Midbrain (tissue), 1 donor: Measurements from ENCODE around the gene USP7.
A peak's percentile ranks its signal among the peaks of the same experiment; 100 is the strongest.

Source experiments
- DNase-seq: peaks from one replicate; lab custom pipeline; 2025; lab: John Stamatoyannopoulos, UW

USP7 gene

DNA sequence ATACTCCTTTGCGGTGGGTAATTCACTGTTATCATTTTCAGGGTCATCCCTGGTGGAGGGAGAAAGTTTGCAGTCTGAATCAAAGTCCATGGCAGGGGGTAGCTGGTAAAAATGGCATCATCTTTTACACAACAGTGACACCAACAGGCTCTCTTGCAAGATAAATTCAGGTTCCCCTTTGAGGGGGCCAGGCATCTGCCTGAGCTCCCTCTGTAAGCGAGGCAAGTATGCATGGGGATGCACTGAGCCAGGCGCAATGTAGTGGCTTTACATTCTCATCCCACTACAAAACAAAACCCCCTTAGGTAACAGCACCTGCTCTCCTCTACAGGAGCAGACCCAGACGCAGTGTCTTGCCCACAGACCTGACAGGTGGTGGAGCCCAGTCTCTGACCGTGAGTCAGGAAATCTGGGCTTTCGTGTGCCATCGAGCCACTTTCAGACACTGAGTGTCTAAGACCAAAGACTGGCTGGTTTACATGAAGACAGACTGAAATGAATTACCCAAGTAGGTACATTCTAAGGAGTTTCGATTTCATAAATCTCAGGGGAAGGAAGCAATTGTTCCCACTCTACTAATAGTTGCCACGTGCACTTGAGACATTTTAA is 63.9 kb downstream of the USP7 start:
- DNase-seq: no peak

DNA sequence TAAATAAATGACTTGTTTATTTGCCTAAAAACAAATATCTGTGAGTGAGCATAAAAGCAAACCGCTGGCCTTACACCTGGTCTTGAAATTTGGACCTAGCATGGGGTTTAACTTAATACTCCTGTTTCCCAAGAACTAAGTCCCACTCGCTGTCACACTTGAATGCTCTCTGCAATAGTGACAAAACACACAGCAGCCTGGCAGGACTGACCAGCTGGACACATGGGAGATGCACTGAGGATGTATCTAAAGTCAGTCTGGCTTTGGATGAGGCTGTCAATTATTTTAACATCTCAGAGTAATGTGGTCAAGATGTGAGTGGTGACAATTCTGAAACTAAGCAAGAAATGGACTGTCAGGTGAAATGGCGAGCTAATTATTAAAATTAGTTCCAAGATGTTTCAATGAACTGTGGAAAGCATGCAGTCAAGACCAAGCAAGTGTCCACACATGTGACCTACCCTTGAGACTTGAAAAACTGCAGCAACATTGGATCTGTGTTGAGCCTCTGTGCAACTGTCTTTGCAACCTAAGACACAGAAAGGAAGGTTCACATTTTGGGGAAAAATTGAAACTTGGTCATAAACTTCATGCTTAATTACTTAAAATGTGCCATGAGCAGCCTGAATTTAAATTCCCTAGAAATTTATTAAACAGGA is 64.9 kb downstream of the USP7 start:
- DNase-seq: no peak

DNA sequence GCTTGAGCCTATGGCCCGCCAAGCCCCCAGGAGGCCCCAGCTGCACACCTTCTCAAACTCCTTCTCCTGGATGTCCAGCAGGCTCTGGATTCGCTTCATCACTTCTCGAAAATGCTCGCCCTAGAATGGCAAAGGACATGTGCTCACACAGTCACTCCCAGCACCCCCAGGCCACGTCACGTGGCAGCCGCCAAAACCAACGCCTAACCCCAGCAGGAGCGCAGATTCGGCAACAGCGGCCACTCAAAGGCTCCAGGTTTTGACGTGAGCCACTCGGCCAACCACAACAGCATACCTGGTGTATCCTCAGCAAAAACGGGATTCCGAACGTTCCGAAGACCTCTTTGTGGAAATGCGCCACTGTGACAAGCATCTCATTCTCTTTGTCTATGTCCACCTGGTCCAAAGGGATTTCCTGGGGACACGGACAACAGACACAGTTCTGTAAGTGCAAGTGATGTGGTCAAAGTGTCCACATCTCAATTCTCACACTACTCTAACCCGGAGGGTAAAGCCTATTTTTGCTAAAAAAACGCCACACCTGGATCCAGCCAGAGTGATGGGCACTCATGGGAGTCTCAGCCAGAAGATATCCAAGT is 68.9 kb downstream of the USP7 start:
- no peak for DNase-seq

DNA sequence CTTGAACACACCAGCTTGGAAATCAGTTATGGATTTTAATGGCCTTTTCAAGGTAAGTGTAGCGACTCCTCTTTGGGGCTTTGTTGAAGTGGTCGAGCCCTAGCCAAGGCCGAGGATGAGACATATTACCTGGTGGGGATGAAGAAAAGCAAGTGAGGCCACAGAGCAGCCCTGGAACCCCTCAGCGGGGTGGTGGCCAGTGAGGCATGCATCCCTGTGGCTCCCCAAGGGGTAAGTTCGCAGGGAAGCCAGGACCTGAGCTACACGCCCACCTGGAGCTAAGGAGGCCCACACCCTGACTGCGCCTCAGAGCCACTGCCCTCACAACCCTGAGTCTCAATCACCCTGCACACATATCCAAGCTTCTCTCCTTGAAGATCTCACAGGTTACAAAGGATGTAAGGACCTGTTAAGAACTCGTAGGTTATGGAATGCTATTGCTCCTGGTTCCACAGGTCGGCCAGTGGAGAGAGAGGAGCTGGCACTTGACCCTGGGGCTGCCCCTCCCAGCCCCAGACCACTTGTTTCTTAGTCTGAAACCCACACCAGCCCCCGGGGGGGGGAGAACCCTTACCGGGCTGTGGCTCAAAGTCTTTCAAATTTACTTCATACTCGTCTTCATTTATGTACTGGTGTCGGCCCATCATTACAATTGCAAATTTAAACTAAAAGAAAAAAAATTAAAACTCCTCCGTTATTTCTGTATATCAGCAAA is 69.6 kb downstream of the USP7 start:
- DNase-seq: no peak

DNA sequence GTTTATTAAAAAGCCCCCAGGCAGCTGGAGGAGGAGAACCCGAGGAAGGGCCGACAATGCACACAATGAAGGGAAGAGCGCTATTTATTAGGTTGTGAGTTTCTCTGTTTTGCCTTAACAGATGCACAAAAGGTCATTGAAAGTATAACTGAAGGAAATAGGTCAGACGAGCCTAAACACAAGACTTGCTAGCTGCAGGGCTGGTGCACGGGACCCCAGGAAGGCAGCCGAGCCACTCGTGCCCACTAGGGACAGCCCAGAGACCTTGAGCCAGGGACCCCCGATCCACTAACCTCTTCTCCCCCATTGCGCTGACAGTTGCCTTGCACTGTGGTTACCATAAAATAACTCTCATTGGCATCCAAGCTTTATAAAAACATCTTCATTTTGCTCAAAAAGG is 70.3 kb downstream of the USP7 start:
- DNase-seq: no peak

DNA sequence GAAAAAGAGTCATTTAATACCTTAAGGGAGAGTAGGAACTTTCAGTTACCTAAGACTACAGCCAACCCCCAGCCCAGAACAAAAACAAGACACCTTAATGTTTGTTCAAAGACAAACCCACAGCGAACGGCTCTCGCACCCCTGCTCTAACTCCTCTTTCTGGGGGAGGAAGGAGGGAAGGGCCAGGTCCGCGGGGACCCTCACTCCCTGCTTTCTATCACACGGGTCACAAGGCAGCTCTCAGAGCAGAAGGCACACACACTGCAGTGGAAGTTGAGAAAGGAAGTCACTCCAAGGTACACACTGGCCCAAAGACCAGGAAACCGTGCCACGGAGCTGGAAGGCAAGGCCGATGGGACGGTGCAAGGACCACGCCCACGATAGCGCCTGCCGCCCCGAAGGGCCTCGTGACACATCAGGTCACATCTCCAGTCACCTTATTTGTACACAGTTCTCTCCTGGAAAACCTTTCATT is 71.6 kb downstream of the USP7 start:
- no peak for DNase-seq

DNA sequence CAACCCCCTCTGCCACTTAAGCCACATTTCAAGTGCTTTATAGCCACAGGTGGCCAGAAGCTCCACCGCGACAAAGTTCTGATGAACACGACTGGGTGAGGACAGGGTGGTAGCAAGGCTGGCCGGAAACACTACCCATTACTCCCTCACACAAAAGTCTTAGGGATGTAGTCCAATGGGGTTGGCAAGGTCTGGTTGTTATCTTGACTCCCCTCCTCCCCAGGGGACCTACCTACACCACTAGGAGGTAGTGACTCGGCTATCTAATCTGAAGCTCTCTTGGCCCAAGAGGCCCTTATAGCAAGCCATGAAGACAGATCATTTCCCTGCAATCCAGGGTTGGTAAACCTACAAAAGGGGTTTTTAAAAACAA is 73.2 kb downstream of the USP7 start:
- no peak for DNase-seq

DNA sequence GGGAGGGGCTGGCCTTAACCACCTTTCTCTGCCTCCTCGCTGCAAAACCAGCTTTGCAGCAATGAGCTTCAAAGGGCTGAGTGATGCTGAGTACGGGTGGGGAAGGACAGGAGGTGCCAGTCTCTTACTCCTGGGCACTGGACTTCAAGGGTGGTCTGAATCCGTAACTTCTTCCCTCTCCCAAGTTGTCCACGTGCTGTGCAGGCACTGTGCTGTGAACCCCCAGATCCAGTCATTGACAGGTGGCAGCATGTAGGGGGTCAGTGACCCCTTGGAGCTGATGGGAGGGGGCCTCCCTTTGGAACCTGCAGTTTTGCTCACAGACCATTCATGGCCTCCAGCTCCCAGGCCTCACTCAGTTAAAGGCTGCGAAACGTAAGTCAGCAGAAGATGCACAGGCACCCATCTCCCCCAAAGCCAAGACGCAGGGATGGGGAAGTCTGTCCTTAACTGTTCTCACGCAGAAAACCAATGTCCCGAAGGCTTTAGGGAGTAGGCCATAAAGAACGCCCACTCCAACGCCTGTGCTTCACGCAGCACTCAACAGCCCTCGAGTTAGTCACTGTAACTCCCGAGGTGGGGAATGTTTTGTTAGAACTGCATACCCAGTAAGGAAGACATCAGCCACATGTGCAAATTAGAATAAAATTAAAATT is 73.7 kb downstream of the USP7 start:
- no peak for DNase-seq

DNA sequence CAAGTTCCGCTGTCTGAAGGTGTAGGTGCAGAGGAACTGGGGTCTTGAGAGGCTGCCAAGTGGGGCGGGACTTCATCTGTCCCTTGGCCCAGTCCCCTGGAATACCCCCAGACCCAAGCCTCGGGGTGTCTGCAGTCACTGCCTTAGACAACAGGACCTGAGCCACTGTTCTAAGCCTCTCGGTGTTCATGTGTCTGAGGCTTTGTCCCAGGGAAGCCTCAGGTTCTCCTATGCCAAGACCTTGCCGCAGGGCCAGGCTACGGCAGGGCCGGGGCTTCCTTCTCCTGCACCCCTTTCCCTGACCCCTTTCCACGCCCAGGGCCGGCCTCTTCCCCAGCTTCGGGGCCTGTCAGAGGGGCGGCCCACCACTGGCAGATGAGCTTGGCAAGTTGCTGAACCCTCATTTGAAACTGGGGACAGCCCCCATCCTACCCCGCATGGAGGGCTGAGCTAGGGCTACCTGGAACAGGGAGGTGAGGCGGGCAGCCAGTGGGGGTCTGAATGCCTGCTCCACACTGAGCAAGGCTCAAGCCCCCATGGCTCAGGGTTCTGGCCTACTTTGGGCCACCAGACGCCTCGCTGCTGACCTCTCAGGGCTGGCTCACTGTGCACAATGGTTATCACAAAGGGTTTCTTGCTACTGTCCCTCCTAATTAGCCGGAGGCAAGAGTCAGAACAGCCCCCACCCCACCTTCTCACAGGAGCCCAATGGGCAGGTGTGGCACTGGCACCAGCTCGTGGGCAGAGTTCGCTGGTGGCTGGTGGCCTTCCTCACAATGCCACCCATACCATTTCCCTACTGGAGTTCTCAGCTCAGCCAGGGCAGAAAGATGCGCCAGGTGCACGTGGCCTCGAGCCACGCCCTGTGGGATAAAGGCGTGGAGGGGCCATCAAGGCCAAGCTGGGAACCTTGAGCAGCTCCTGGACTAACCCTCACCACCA is 74.5 kb downstream of the USP7 start:
- DNase-seq: no peak

DNA sequence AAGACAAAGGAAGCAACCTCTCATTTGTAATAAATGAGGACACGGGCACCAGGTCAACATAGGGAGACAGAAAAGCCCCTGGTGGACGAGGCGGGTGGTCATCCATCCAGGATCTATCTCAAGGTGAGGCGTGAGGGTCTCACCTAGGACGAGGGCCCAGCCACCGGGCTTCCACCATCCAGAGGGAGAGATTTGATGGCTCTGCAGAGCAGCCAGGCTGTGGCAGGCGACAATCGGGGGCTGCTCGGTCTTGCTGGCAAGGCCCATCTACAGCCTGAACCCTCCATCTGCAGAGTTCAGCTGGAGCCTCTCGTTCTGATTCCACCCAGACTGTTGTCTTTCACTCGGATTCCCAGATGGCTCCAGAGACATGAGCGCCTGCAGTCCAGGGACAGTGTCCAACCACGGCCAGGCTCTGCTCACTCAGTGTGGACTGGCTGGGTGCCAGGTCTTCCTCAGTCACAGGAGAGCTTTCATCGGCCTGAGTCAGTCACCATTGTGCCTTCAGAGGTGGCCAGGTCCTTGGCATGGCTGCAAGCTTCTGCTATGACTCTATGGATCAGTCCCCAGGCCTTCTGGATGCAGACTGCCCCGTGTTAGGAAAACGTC is 75.7 kb downstream of the USP7 start:
- peak; percentile 61 for DNase-seq

DNA sequence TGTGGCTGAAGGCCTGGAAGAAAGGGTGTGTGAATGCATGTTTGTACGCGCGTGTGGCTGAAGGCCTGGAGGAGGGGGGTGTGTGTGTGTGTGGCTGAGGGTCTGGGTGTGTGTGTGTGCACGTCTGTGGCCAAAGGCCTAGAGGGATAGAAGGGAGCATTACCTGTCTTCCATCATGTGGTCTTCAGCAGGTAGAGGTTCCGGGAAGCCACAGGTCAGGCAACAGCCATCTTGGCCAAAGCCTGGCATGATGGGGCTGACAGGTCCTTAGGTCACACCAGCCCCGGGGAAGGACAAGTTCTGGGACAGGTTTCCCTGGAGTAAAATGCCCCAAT is 76.3 kb downstream of the USP7 start:
- no peak for DNase-seq

DNA sequence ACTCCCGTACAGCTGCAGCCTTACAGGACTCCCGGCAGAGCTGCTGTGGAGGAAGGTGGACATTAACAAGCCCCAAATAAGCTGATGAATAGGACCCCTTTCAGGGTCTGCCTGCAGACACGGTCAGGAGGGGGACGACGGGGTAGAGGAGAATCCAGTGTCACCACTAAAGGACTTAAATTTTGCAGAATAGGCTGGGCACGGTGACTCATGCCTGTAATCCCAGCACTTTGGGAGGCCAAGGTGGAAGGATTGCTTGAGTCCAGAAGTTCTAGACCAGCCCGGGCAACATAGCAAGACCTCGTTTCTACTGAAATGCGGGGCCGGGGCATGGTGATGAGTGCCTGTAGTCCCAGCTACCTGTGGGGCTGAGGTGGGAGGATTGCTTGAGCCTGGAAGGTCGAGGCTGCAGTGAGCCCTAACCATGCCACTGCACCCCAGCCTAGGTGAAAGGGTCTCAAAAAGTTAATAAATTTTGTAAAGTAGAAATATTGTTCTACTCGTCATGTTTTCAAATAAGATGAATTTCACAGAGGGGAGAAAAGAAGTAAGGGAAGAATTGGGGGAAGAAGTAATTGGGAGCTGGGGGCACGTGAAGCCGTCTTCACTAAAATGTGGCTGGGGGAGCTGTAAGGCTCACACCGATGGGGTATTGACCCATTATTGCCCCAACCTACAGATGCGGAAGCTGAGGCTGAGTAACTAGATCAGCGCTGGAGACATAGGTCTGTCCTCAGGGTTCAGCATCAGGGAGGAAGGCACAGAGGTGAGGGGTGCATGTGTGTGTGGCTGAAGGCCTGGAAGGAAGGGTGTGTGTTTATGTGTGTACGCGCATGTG is 76.9 kb downstream of the USP7 start:
- no peak for DNase-seq

DNA sequence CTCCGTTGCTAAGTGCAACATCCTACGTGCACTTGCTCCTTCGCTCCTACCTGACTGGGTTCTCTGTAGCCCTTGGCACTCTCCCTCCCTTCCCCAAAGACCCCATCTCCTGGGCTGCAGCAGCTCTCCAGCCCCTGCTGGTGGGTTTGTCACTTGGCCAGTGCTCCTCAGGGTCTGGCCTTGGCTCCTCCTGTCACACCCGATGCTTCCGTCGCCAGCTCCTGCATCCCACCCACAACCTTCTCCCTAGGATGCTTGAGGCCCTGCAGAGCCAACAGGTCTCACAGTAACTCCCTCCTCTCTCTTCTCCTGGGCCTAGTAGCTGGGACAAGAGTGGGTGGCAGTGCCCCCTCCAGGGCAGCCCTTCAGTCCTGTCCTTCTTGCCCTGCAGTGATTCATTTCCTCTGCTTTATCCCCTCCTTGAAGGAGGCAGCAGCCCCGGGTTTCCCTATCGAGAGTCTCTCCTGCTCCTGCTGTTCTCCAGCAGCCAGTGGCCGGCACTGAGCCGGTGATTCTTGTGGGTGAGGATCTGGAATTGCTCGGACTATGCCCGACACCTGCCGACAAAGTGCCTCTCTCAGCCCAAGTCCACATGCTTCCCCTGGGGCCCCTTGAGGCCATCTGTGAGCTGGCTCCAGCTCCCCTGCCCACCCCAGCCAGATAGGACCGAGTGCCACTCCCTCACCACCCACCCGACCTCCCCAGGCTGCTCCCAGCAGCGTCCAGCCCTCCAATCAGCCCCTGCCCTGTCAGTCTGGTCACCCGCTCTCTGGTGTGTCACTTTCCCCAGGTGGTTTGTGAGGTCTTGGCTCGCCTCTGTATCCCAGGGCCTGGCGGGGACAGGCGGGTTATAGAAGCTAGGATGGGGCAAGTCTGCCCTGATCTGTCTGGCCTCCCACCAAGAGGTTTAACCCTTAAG is 77.8 kb downstream of the USP7 start:
- no peak for DNase-seq

DNA sequence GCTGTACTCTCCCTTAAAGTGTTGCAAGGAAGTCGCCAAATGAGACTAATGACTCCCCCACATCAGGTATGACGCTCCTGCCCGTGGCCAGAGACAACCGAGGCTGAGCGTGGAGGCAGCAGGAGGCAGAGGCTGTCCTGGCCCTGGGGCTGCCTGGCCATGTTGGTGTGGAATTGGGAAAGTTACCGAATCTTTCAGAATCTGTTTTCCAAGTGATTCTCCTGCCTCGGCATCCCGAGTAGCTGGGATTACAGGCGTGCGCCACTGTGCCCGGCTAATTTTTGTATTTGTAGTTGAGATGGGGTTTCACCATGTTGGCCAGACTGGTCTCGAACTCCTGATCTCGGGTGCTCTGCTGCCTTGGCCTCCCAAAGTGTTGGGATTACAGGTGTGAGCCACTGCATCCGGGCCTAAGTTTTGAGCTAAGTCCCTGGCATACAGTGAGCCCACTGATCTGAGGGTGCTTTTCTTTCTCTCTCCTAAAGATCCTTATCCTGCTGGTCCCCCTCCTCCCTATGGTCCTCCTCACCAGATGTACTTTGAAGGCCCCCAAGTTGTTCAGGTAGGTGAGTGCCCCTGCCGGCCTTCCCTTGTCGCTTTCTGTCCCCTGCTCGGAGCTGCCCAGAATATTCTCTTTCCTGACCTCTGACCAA is 80.9 kb downstream of the USP7 start:
- DNase-seq: no peak

DNA sequence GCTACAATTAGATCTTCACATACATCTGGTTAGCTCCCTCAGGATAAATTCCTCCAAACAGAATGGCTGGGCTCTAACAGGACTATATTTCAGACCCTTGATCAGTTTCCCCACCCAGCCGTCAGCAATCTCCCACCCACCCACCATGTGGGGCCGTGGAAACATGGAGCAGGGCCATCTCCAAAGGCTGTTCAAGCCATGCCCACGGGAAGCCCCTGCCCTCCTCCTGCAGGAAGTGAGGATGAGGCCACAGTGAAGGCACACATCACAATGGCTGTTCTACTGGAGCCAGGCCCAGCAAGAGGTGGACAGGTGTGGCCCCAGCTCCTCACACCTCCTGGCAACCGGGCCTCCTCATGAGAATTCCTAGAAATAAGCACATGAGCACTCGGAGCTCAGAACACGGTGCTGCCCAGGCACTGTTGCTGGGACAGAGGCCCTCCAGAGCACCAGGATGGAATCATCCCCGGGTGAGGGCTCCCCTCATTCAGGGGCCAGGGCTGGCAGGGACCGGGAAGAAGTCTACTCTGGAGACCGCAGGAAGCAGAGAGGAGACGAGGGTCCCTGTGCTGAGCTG is 81.6 kb downstream of the USP7 start, which contains the start of gene LITAFD:
Gene LITAFD (plus strand): TSS at position 311 of the 577 bp plus-strand sequence. CDS start 2,005 bp downstream, outside the sequence.
- DNase-seq: no peak

DNA sequence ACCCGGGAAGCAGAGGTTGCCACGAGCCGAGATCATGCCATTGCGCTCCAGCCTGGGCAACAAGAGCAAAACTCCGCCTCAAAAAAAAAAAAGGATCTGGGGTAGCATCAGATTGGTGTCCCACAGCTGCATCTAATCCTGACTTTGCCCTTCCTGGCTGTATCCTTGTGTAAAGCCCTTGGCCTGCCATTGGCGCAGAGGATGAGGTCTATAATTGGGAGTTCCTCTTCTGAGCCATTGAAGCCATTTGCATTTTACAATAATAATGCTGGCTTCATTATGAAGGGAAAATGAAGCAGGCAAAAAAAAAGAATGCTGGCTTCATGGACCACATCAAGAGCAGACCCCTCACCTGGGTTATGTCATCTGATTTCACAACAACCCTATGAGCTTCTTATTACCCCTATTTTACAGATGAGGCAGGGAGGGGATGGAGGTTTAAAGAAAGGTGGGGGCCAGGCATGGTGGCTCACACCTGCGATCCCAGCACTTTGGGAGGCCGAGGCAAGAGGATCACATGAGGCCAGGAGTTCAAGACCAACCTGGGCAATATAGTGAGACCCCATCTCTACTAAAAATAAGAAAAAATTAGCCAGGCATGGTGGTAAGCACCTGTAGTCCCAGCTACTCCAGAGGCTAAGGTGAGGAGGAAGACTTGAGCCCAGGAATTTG is 82.7 kb downstream of the USP7 start:
- DNase-seq: no peak

DNA sequence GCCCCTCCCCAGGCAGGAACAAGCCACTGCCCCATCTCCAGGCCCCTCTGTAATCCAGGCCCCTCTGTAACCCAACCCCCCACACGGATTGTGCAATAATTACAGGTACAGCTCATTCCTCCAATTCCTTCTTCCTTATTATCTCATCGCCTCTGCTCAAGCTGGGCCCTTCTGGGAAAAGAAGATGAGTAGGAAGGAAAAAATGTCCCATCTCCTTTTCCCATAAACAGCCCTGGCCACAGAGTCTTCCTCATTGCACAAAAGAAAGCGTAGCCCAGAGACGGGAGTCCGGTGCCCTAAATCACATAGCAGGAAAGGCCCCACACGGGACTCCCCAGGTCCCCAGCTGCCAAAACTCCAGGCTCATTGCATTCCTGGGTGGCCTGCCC is 85.2 kb downstream of the USP7 start:
- no peak for DNase-seq
